BJ (cell line): Measurements from ENCODE around the gene ORC3. TPM values are rescaled to one million over a fixed set of nuclear protein-coding genes. Genes with fewer than 3 reads are reported as not detected.
"Not testable (repeated sequence)": the region's sequence is repeated elsewhere in the genome, so short reads cannot be mapped to it uniquely, and the experiment has no call there.

Experiments
- CTCF ChIA-PET: fragments of 350-600 bp; formaldehyde crosslinking; extraction: SDS; loops from one replicate; lab custom pipeline; 2021; ENCODE audit warnings: antibody characterized with exemption, inconsistent platforms; lab: Yijun Ruan, JAX
- POLR2A ChIA-PET: fragments of 300-600 bp; sonication (Branson Sonifier 250); formaldehyde crosslinking; extraction: SDS; loops from one replicate; lab custom pipeline; 2021; ENCODE audit warnings: antibody characterized with exemption; lab: Charles Lee
- DNase-seq: peaks from one replicate; pipeline ENCODE4 v3.0.0-alpha.2; 2011; ENCODE audit warnings: low read depth
- H3K27me3 ChIP-seq: 2 replicates; pipeline ENCODE4 v1.6.0; 2011; ENCODE audit warnings: low read length; ENCODE audit not compliant: control insufficient read depth, insufficient read depth
- H3K36me3 ChIP-seq: 2 replicates; pipeline ENCODE4 v1.5.1; 2011; ENCODE audit warnings: low read length; ENCODE audit not compliant: control insufficient read depth, insufficient read depth
- H3K4me3 ChIP-seq: 2 replicates; pipeline ENCODE4 v1.5.1; 2011; ENCODE audit warnings: low read depth, mild to moderate bottlenecking, control low read depth, low read length
- polyA plus RNA-seq: library from polyadenylated mRNA; depleted of rRNA; stranded (reverse); fragments of >200 nt; gene quantifications from 2 replicates; pipeline ENCODE4 v1.2.3, GENCODE V29; 2011; rRNA removed
- TF ChIP-seq, protein P1 (sequence below): IDR thresholded peaks from 2 replicates; pipeline ENCODE4 v1.5.1; 2011; ENCODE audit warnings: low read depth, mild to moderate bottlenecking, control low read depth, inconsistent platforms, low read length, moderate library complexity; ENCODE audit not compliant: insufficient read depth

Gene ORC3
- polyA plus RNA-seq, 1 experiment, result 17.3 TPM

DNA sequence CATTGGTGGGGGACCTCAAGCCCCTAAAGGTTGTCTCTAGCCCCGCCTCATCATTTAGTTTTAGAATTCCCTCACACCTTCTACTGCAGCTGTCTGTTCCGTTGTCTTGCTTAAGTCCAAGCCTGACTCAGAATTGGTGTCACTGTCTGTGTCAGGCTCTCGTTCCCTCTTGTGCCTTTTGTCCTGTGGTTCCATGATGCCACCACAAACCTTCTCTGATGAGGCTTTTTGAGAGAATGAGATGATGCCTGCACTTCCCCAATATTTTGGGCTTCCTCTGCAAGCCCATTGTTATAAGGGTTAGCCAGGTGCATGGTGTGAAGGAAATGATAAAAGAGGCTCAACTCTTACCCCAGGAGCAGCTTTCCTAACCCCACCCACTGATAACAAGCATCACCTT is 120.2 kb downstream of the ORC3 start:
- H3K27me3 ChIP-seq, result no peaks in the 10 kb centered on the region
- ChIA-PET CTCF (no interaction called here), POLR2A (no interaction called here)
- TF ChIP-seq, protein P1, sequence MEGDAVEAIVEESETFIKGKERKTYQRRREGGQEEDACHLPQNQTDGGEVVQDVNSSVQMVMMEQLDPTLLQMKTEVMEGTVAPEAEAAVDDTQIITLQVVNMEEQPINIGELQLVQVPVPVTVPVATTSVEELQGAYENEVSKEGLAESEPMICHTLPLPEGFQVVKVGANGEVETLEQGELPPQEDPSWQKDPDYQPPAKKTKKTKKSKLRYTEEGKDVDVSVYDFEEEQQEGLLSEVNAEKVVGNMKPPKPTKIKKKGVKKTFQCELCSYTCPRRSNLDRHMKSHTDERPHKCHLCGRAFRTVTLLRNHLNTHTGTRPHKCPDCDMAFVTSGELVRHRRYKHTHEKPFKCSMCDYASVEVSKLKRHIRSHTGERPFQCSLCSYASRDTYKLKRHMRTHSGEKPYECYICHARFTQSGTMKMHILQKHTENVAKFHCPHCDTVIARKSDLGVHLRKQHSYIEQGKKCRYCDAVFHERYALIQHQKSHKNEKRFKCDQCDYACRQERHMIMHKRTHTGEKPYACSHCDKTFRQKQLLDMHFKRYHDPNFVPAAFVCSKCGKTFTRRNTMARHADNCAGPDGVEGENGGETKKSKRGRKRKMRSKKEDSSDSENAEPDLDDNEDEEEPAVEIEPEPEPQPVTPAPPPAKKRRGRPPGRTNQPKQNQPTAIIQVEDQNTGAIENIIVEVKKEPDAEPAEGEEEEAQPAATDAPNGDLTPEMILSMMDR, result no peak
- no peak for DNase-seq
- no peak overlapping the region for H3K4me3 ChIP-seq
- no peaks in the 10 kb centered on the region for H3K36me3 ChIP-seq

- H3K4me3 ChIP-seq, H3K27me3 ChIP-seq, H3K36me3 ChIP-seq, POLR2A ChIA-PET, DNase-seq, CTCF ChIA-PET: not testable (repeated sequence)
Observed at GRCh38 chr6:87712713-87713112, 122.8 kb downstream of the ORC3 start.

- no peak for DNase-seq
- H3K36me3 ChIP-seq, result no peaks in the 10 kb centered on the region
Observed at GRCh38 chr6:87714093-87714842, 124.3 kb downstream of the ORC3 start.

More at GRCh38 chr6:87714093-87714842, 124.3 kb downstream of the ORC3 start:
- TF ChIP-seq, protein P1, result no peak
- ChIA-PET POLR2A (no interaction called here), CTCF (no interaction called here)
- H3K27me3 ChIP-seq, result no peaks in the 10 kb centered on the region
- H3K4me3 ChIP-seq, result no peak overlapping the region

Other genes starting within 250 kb of the ORC3 start
- 0.20 and 0.78 TPM in 2 replicates for gene C6orf163, start 245.3 kb upstream of the ORC3 start, polyA plus RNA-seq
- 0.07 and 0.10 TPM in 2 replicates for gene CFAP206, start 182.2 kb upstream of the ORC3 start, polyA plus RNA-seq
- gene SLC35A1, start 117.2 kb upstream of the ORC3 start, polyA plus RNA-seq, result 10.5 and 21.1 TPM in 2 replicates
- gene RARS2, start 148 bp upstream of the ORC3 start, polyA plus RNA-seq, result 12.4 and 25.5 TPM in 2 replicates
- 8.1 and 15.1 TPM in 2 replicates for gene AKIRIN2, start 112.1 kb downstream of the ORC3 start, polyA plus RNA-seq